ENCODE measurements around the gene SLC4A9. TPM values are rescaled to one million over a fixed set of nuclear protein-coding genes. Genes with fewer than 3 reads are reported as not detected.
A peak's percentile ranks its signal among the peaks of the same experiment; 100 is the strongest.
"Not testable (repeated sequence)": the region's sequence is repeated elsewhere in the genome, so short reads cannot be mapped to it uniquely, and the experiment has no call there.

The SLC4A9 gene
- total and polyA plus RNA-seq, 9 donors = 0.04 to 0.13 (median 0.06) TPM; not detected in 5

GRCh38 chr5:140337880-140338279, 22.1 kb upstream of the SLC4A9 start:
- Histone ChIP-seq H3K9me3 (replicated peaks; ENCODE audit: control insufficient read depth, low read depth, low read length) (no peaks in the 10 kb centered on the region), H3K4me3 (ENCODE audit: low read length) (no peak overlapping the region), H3K4me1 (ENCODE audit: control insufficient read depth, insufficient read depth, low read length) (peaks cover 41% of the 10 kb centered on the region), H3K36me3 (ENCODE audit: control insufficient read depth, insufficient read depth, low read length) (peaks cover 55% of the 10 kb centered on the region), H3K27ac (ENCODE audit: low read length) (no peak overlapping the region), H3K27me3 (ENCODE audit: control insufficient read depth, insufficient read depth, low read length) (no peaks in the 10 kb centered on the region)
- no CpG with 5 or more reads among the region's 1 CpG for whole genome bisulfite sequencing (ENCODE audit: insufficient coverage)
- DNase-seq = no peak

GRCh38 chr5:140338336-140338735, 21.7 kb upstream of the SLC4A9 start:
- Histone ChIP-seq H3K27ac (ENCODE audit: low read length) (no peak overlapping the region), H3K4me3 (ENCODE audit: low read length) (no peak overlapping the region), H3K27me3 (ENCODE audit: control insufficient read depth, insufficient read depth, low read length) (no peaks in the 10 kb centered on the region), H3K9me3 (replicated peaks; ENCODE audit: control insufficient read depth, low read depth, low read length) (no peaks in the 10 kb centered on the region), H3K36me3 (ENCODE audit: control insufficient read depth, insufficient read depth, low read length) (peaks cover 51% of the 10 kb centered on the region), H3K4me1 (ENCODE audit: control insufficient read depth, insufficient read depth, low read length) (peaks cover 45% of the 10 kb centered on the region)
- DNase-seq = no peak
- 60% methylated on average over 2 of the region's 3 CpGs for WGBS (ENCODE audit: insufficient coverage)

- Histone ChIP-seq H3K27ac (ENCODE audit: low read length) (no peak overlapping the region), H3K36me3 (ENCODE audit: control insufficient read depth, insufficient read depth, low read length) (peaks cover 48% of the 10 kb centered on the region), H3K9me3 (replicated peaks; ENCODE audit: control insufficient read depth, low read depth, low read length) (no peaks in the 10 kb centered on the region), H3K4me1 (ENCODE audit: control insufficient read depth, insufficient read depth, low read length) (peaks cover 49% of the 10 kb centered on the region), H3K4me3 (ENCODE audit: low read length) (no peak overlapping the region), H3K27me3 (ENCODE audit: control insufficient read depth, insufficient read depth, low read length) (no peaks in the 10 kb centered on the region)
- 86% methylated on average over 1 of the region's 2 CpGs for WGBS (ENCODE audit: insufficient coverage)
- no peak for DNase-seq
Measured at GRCh38 chr5:140338908-140339307, 21.1 kb upstream of the SLC4A9 start.

- DNase-seq = no peak
- peaks cover 41% of the 10 kb centered on the region for H3K36me3 ChIP-seq (ENCODE audit: control insufficient read depth, insufficient read depth, low read length)
- WGBS (ENCODE audit: insufficient coverage) = 54% methylated on average over 3 of the region's 4 CpGs
- H3K4me1 ChIP-seq (ENCODE audit: control insufficient read depth, insufficient read depth, low read length) = peaks cover 52% of the 10 kb centered on the region
- H3K27ac ChIP-seq (ENCODE audit: low read length) = no peak overlapping the region
- H3K27me3 ChIP-seq (ENCODE audit: control insufficient read depth, insufficient read depth, low read length) = no peaks in the 10 kb centered on the region
- H3K9me3 ChIP-seq (replicated peaks; ENCODE audit: control insufficient read depth, low read depth, low read length) = no peaks in the 10 kb centered on the region
- no peak overlapping the region for H3K4me3 ChIP-seq (ENCODE audit: low read length)
Measured at GRCh38 chr5:140339636-140340035, 20.4 kb upstream of the SLC4A9 start.

- Histone ChIP-seq H3K4me3 (ENCODE audit: low read length) (no peak overlapping the region), H3K36me3 (ENCODE audit: control insufficient read depth, insufficient read depth, low read length) (peaks cover 35% of the 10 kb centered on the region), H3K27me3 (ENCODE audit: control insufficient read depth, insufficient read depth, low read length) (peaks cover 9% of the 10 kb centered on the region), H3K4me1 (ENCODE audit: control insufficient read depth, insufficient read depth, low read length) (peaks cover 60% of the 10 kb centered on the region), H3K9me3 (replicated peaks; ENCODE audit: control insufficient read depth, low read depth, low read length) (no peaks in the 10 kb centered on the region), H3K27ac (ENCODE audit: low read length) (no peak overlapping the region)
- DNase-seq = no peak
Measured at GRCh38 chr5:140340605-140341121, 19.3 kb upstream of the SLC4A9 start.

GRCh38 chr5:140341591-140341990, 18.4 kb upstream of the SLC4A9 start:
- Histone ChIP-seq H3K4me1 (ENCODE audit: control insufficient read depth, insufficient read depth, low read length) (peaks cover 54% of the 10 kb centered on the region), H3K27me3 (ENCODE audit: control insufficient read depth, insufficient read depth, low read length) (peaks cover 12% of the 10 kb centered on the region), H3K9me3 (replicated peaks; ENCODE audit: control insufficient read depth, low read depth, low read length) (no peaks in the 10 kb centered on the region), H3K36me3 (ENCODE audit: control insufficient read depth, insufficient read depth, low read length) (peaks cover 29% of the 10 kb centered on the region), H3K4me3 (ENCODE audit: low read length) (no peak overlapping the region), H3K27ac (ENCODE audit: low read length) (peak overlapping the region; percentile 79)
- WGBS (ENCODE audit: insufficient coverage) = 94% methylated on average over 2 of the region's 5 CpGs
- no peak for DNase-seq

- Histone ChIP-seq H3K9me3 (replicated peaks; ENCODE audit: control insufficient read depth, low read depth, low read length) (no peaks in the 10 kb centered on the region), H3K4me1 (ENCODE audit: control insufficient read depth, insufficient read depth, low read length) (peaks cover 56% of the 10 kb centered on the region), H3K27ac (ENCODE audit: low read length) (peak overlapping the region; percentile 79), H3K4me3 (ENCODE audit: low read length) (no peak overlapping the region), H3K27me3 (ENCODE audit: control insufficient read depth, insufficient read depth, low read length) (peaks cover 14% of the 10 kb centered on the region), H3K36me3 (ENCODE audit: control insufficient read depth, insufficient read depth, low read length) (peaks cover 29% of the 10 kb centered on the region)
- 60% methylated on average over 1 of the region's 6 CpGs for WGBS (ENCODE audit: insufficient coverage)
- DNase-seq = peak; percentile 82
Measured at GRCh38 chr5:140342287-140342686, 17.7 kb upstream of the SLC4A9 start.

- peaks cover 14% of the 10 kb centered on the region for H3K27me3 ChIP-seq (ENCODE audit: control insufficient read depth, insufficient read depth, low read length)
- peaks cover 56% of the 10 kb centered on the region for H3K4me1 ChIP-seq (ENCODE audit: control insufficient read depth, insufficient read depth, low read length)
- DNase-seq = no peak
- H3K36me3 ChIP-seq (ENCODE audit: control insufficient read depth, insufficient read depth, low read length) = peaks cover 24% of the 10 kb centered on the region
- no peak overlapping the region for H3K4me3 ChIP-seq (ENCODE audit: low read length)
- WGBS (ENCODE audit: insufficient coverage) = no CpG with 5 or more reads among the region's 1 CpG
- H3K27ac ChIP-seq (ENCODE audit: low read length) = peak overlapping the region; percentile 79
- no peaks in the 10 kb centered on the region for H3K9me3 ChIP-seq (replicated peaks; ENCODE audit: control insufficient read depth, low read depth, low read length)
Measured at GRCh38 chr5:140342896-140343295, 17.1 kb upstream of the SLC4A9 start.

- 92% methylated on average over 2 of the region's 8 CpGs for WGBS (ENCODE audit: insufficient coverage)
- not testable (repeated sequence) for H3K9me3 ChIP-seq (replicated peaks; ENCODE audit: control insufficient read depth, low read depth, low read length); H3K4me3 ChIP-seq (ENCODE audit: low read length); H3K27ac ChIP-seq (ENCODE audit: low read length); DNase-seq
- Histone ChIP-seq H3K27me3 (ENCODE audit: control insufficient read depth, insufficient read depth, low read length) (peaks cover 14% of the 10 kb centered on the region), H3K36me3 (ENCODE audit: control insufficient read depth, insufficient read depth, low read length) (peaks cover 24% of the 10 kb centered on the region), H3K4me1 (ENCODE audit: control insufficient read depth, insufficient read depth, low read length) (peaks cover 62% of the 10 kb centered on the region)
Measured at GRCh38 chr5:140343849-140344248, 16.1 kb upstream of the SLC4A9 start.

- H3K27me3 ChIP-seq (ENCODE audit: control insufficient read depth, insufficient read depth, low read length) = peaks cover 14% of the 10 kb centered on the region
- H3K27ac ChIP-seq (ENCODE audit: low read length) = peak overlapping the region; percentile 77
- H3K9me3 ChIP-seq (replicated peaks; ENCODE audit: control insufficient read depth, low read depth, low read length) = no peaks in the 10 kb centered on the region
- peaks cover 62% of the 10 kb centered on the region for H3K4me1 ChIP-seq (ENCODE audit: control insufficient read depth, insufficient read depth, low read length)
- H3K36me3 ChIP-seq (ENCODE audit: control insufficient read depth, insufficient read depth, low read length) = peaks cover 22% of the 10 kb centered on the region
- peak overlapping the region; percentile 64 for H3K4me3 ChIP-seq (ENCODE audit: low read length)
- 9% methylated on average over 1 of the region's 4 CpGs for WGBS (ENCODE audit: insufficient coverage)
- DNase-seq = no peak
Measured at GRCh38 chr5:140344683-140345423, 15.1 kb upstream of the SLC4A9 start.

Measured in muscle of leg (tissue), 11 donors.